ENCODE measurements around the gene THAP3. TPM values are rescaled to one million over a fixed set of nuclear protein-coding genes. Genes with fewer than 3 reads are reported as not detected.

THAP3 gene
- total RNA-seq, 4 donors from 2014 or later = 7.5 to 21.0 (median 13.2) TPM

- Histone ChIP-seq H3K36me3 (peaks cover 0 to 42% (median 14%) of the 10 kb centered on the region in 4 donors), H3K9me3 (no peaks in the 10 kb centered on the region), H3K4me1 (peaks cover under 1 to 32% (median 21%) of the 10 kb centered on the region in 4 donors), H3K27ac (no peak overlapping the region), H3K4me3 (no peak overlapping the region), H3K27me3 (no peaks in the 10 kb centered on the region)
- 92% methylated on average over 6 of the region's 6 CpGs; no CpG with 5 or more reads in 1 of the 2 donors for WGBS, 2 donors (ENCODE audit: low coverage in 1 of 2)
- TF ChIP-seq EP300 (IDR thresholded peaks at IDR 0.05; ENCODE audit: low read depth) (no peak), POLR2A (IDR thresholded peaks at IDR 0.05) (no peak), POLR2AphosphoS5 (IDR thresholded peaks at IDR 0.05) (no peak), CTCF (IDR thresholded peaks at IDR 0.05) (no peak)
- DNase-seq = no peak
- in situ Hi-C loops (cut with MboI; ENCODE audit: low pct_ligation_motif_present in 1 of 4, low pct_unique_long_range_greater_than_20kb in 1 of 4, low sequenced_read_pairs in 3 of 4) (no loop called here), intact Hi-C loops (cut with DNase I; ENCODE audit: low total_unique reads) (no loop called here)
Measured at GRCh38 chr1:6591644-6592043, 33.0 kb upstream of the THAP3 start.

GRCh38 chr1:6592441-6592840 is 32.2 kb upstream of the THAP3 start:
- H3K4me1 ChIP-seq = peaks cover 8 to 37% (median 26%) of the 10 kb centered on the region in 4 donors
- H3K4me3 ChIP-seq = no peak overlapping the region
- peaks cover 0 to 42% (median 15%) of the 10 kb centered on the region in 4 donors for H3K36me3 ChIP-seq
- DNase-seq = no peak
- H3K27ac ChIP-seq = no peak overlapping the region
- WGBS, 2 donors (ENCODE audit: low coverage in 1 of 2) = 60% methylated on average over 4 of the region's 5 CpGs; no CpG with 5 or more reads in 1 of the 2 donors
- H3K9me3 ChIP-seq = no peaks in the 10 kb centered on the region
- intact Hi-C loops (cut with DNase I; ENCODE audit: low total_unique reads) (no loop called here), in situ Hi-C loops (cut with MboI; ENCODE audit: low pct_ligation_motif_present in 1 of 4, low pct_unique_long_range_greater_than_20kb in 1 of 4, low sequenced_read_pairs in 3 of 4) (no loop called here)
- no peak for TF ChIP-seq POLR2A (IDR thresholded peaks at IDR 0.05)
- TF ChIP-seq EP300 (IDR thresholded peaks at IDR 0.05; ENCODE audit: low read depth) = no peak
- TF ChIP-seq CTCF (IDR thresholded peaks at IDR 0.05) = no peak
- TF ChIP-seq POLR2AphosphoS5 (IDR thresholded peaks at IDR 0.05) = no peak
- no peaks in the 10 kb centered on the region for H3K27me3 ChIP-seq

GRCh38 chr1:6592865-6593593 is 31.6 kb upstream of the THAP3 start:
- H3K36me3 ChIP-seq = peaks cover 0 to 46% (median 17%) of the 10 kb centered on the region in 4 donors
- in situ Hi-C loops (cut with MboI; ENCODE audit: low pct_ligation_motif_present in 1 of 4, low pct_unique_long_range_greater_than_20kb in 1 of 4, low sequenced_read_pairs in 3 of 4) = no loop called here
- 94% methylated on average over 37 of the region's 38 CpGs; no CpG with 5 or more reads in 1 of the 2 donors for WGBS, 2 donors (ENCODE audit: low coverage in 1 of 2)

More at GRCh38 chr1:6592865-6593593, 31.6 kb upstream of the THAP3 start:
- H3K4me3 ChIP-seq = no peak overlapping the region
- DNase-seq = no peak
- no peaks in the 10 kb centered on the region for H3K9me3 ChIP-seq
- H3K27ac ChIP-seq = no peak overlapping the region
- peaks cover 8 to 38% (median 27%) of the 10 kb centered on the region in 4 donors for H3K4me1 ChIP-seq
- intact Hi-C loops (cut with DNase I; ENCODE audit: low total_unique reads) = no loop called here
- no peaks in the 10 kb centered on the region for H3K27me3 ChIP-seq
- TF ChIP-seq POLR2AphosphoS5 (IDR thresholded peaks at IDR 0.05) = no peak
- TF ChIP-seq CTCF (IDR thresholded peaks at IDR 0.05) = no peak
- TF ChIP-seq POLR2A (IDR thresholded peaks at IDR 0.05) = no peak
- no peak for TF ChIP-seq EP300 (IDR thresholded peaks at IDR 0.05; ENCODE audit: low read depth)
